ENCODE data around the gene ITPR2. TPM values are rescaled to one million over a fixed set of nuclear protein-coding genes. Genes with fewer than 3 reads are reported as not detected.

The ITPR2 gene
- total RNA-seq, 1 donor = 19.2 TPM

GRCh38 chr12:26548227-26548626, 284.8 kb downstream of the ITPR2 start:
- Histone ChIP-seq H3K4me3 (ENCODE audit: insufficient read depth, low read length) (no peak overlapping the region), H3K79me2 (ENCODE audit: insufficient read depth, low read length) (no peaks in the 10 kb centered on the region), H3K36me3 (ENCODE audit: insufficient read depth, low read length) (no peaks in the 10 kb centered on the region), H3K4me1 (ENCODE audit: insufficient read depth, low read length) (no peaks in the 10 kb centered on the region), H3K27me3 (ENCODE audit: insufficient read depth, low read length) (no peaks in the 10 kb centered on the region), H3K4me2 (ENCODE audit: insufficient read depth, low read length) (no peak overlapping the region), H2AFZ (ENCODE audit: low read length) (no peak overlapping the region), H3K9me3 (ENCODE audit: low read depth, low read length) (peaks cover 3% of the 10 kb centered on the region), H3K27ac (ENCODE audit: low read depth, low read length) (no peak overlapping the region), H4K20me1 (ENCODE audit: insufficient read depth, low read length) (no peaks in the 10 kb centered on the region)
- TF ChIP-seq, protein P1, sequence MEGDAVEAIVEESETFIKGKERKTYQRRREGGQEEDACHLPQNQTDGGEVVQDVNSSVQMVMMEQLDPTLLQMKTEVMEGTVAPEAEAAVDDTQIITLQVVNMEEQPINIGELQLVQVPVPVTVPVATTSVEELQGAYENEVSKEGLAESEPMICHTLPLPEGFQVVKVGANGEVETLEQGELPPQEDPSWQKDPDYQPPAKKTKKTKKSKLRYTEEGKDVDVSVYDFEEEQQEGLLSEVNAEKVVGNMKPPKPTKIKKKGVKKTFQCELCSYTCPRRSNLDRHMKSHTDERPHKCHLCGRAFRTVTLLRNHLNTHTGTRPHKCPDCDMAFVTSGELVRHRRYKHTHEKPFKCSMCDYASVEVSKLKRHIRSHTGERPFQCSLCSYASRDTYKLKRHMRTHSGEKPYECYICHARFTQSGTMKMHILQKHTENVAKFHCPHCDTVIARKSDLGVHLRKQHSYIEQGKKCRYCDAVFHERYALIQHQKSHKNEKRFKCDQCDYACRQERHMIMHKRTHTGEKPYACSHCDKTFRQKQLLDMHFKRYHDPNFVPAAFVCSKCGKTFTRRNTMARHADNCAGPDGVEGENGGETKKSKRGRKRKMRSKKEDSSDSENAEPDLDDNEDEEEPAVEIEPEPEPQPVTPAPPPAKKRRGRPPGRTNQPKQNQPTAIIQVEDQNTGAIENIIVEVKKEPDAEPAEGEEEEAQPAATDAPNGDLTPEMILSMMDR (IDR thresholded peaks at IDR 0.05; ENCODE audit: extremely low read depth, low read depth, low read length) = no peak
- DNase-seq (ENCODE audit: insufficient read length, low spot score, missing footprints) = no peak

- Histone ChIP-seq H3K4me1 (ENCODE audit: insufficient read depth, low read length) (no peaks in the 10 kb centered on the region), H3K27ac (ENCODE audit: low read depth, low read length) (no peak overlapping the region), H3K4me2 (ENCODE audit: insufficient read depth, low read length) (no peak overlapping the region), H4K20me1 (ENCODE audit: insufficient read depth, low read length) (no peaks in the 10 kb centered on the region), H3K9me3 (ENCODE audit: low read depth, low read length) (peaks cover 3% of the 10 kb centered on the region), H3K4me3 (ENCODE audit: insufficient read depth, low read length) (no peak overlapping the region), H3K36me3 (ENCODE audit: insufficient read depth, low read length) (no peaks in the 10 kb centered on the region), H3K27me3 (ENCODE audit: insufficient read depth, low read length) (no peaks in the 10 kb centered on the region), H3K79me2 (ENCODE audit: insufficient read depth, low read length) (no peaks in the 10 kb centered on the region), H2AFZ (ENCODE audit: low read length) (no peak overlapping the region)
- TF ChIP-seq, protein P1 (IDR thresholded peaks at IDR 0.05; ENCODE audit: extremely low read depth, low read depth, low read length) = no peak
- no peak for DNase-seq (ENCODE audit: insufficient read length, low spot score, missing footprints)
Observed at GRCh38 chr12:26546535-26547314, 286.3 kb downstream of the ITPR2 start.

GRCh38 chr12:26539131-26539530, 293.9 kb downstream of the ITPR2 start:
- Histone ChIP-seq H3K4me1 (ENCODE audit: insufficient read depth, low read length) (no peaks in the 10 kb centered on the region), H3K27ac (ENCODE audit: low read depth, low read length) (no peak overlapping the region), H3K4me3 (ENCODE audit: insufficient read depth, low read length) (no peak overlapping the region), H3K79me2 (ENCODE audit: insufficient read depth, low read length) (no peaks in the 10 kb centered on the region), H3K36me3 (ENCODE audit: insufficient read depth, low read length) (no peaks in the 10 kb centered on the region), H2AFZ (ENCODE audit: low read length) (no peak overlapping the region), H4K20me1 (ENCODE audit: insufficient read depth, low read length) (no peaks in the 10 kb centered on the region), H3K4me2 (ENCODE audit: insufficient read depth, low read length) (no peak overlapping the region), H3K9me3 (ENCODE audit: low read depth, low read length) (no peaks in the 10 kb centered on the region), H3K27me3 (ENCODE audit: insufficient read depth, low read length) (no peaks in the 10 kb centered on the region)
- DNase-seq (ENCODE audit: insufficient read length, low spot score, missing footprints) = peak; percentile 23
- TF ChIP-seq, protein P1 (IDR thresholded peaks at IDR 0.05; ENCODE audit: extremely low read depth, low read depth, low read length) = no peak

DNA sequence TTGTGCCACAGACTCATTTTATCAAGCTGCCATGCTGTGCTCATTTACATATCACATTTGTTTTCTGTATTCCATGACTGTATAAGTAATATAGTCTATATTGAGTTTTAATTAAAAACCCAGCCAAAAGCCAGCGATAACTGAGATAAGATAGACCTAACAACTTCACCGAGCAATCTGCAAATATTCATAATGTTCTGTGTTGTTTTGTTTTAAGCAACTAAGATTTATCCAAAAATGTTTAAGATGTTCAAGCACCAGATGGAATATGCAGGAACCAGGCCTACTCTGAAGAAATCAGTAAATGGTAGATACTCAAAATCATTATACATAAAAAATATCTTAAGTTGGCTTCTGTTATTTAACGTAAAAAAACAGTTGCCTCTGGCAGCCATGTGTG, 295.3 kb downstream of the ITPR2 start:
- Histone ChIP-seq H3K4me3 (ENCODE audit: insufficient read depth, low read length) (no peak overlapping the region), H2AFZ (ENCODE audit: low read length) (no peak overlapping the region), H3K4me2 (ENCODE audit: insufficient read depth, low read length) (no peak overlapping the region), H3K36me3 (ENCODE audit: insufficient read depth, low read length) (no peaks in the 10 kb centered on the region), H3K27me3 (ENCODE audit: insufficient read depth, low read length) (no peaks in the 10 kb centered on the region), H3K9me3 (ENCODE audit: low read depth, low read length) (no peaks in the 10 kb centered on the region), H3K4me1 (ENCODE audit: insufficient read depth, low read length) (no peaks in the 10 kb centered on the region), H3K27ac (ENCODE audit: low read depth, low read length) (no peak overlapping the region), H4K20me1 (ENCODE audit: insufficient read depth, low read length) (no peaks in the 10 kb centered on the region), H3K79me2 (ENCODE audit: insufficient read depth, low read length) (no peaks in the 10 kb centered on the region)
- DNase-seq (ENCODE audit: insufficient read length, low spot score, missing footprints) = no peak
- TF ChIP-seq, protein P1 (IDR thresholded peaks at IDR 0.05; ENCODE audit: extremely low read depth, low read depth, low read length) = no peak
